ENCODE measurements around the gene MAK.

DNA sequence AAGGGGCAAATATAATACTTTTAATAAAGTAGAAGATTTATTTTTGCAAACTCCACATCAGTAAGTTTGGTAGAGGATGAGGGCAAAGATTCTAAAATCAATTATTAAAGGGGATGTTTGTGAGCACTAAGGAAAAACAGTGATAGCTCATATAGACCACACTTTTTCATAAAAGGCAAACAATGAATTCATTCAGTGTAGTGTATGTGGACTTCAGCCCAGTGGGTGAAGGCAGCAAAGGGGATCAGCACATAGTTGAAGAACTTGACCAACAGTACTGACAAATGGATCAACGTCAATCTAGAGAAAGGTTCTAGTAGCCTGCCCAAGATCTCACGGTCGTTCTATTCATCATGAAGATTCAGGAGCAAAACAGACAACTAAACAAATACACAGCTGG lies 45.3 kb downstream of the MAK start:
- TF ChIP-seq, protein P1, sequence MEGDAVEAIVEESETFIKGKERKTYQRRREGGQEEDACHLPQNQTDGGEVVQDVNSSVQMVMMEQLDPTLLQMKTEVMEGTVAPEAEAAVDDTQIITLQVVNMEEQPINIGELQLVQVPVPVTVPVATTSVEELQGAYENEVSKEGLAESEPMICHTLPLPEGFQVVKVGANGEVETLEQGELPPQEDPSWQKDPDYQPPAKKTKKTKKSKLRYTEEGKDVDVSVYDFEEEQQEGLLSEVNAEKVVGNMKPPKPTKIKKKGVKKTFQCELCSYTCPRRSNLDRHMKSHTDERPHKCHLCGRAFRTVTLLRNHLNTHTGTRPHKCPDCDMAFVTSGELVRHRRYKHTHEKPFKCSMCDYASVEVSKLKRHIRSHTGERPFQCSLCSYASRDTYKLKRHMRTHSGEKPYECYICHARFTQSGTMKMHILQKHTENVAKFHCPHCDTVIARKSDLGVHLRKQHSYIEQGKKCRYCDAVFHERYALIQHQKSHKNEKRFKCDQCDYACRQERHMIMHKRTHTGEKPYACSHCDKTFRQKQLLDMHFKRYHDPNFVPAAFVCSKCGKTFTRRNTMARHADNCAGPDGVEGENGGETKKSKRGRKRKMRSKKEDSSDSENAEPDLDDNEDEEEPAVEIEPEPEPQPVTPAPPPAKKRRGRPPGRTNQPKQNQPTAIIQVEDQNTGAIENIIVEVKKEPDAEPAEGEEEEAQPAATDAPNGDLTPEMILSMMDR (conservative IDR thresholded peaks at IDR 0.05; ENCODE audit: low read depth, low read length): no peak
- no peak for TF ChIP-seq EZH2 (IDR thresholded peaks at IDR 0.05; ENCODE audit: borderline replicate concordance, low read depth, low read length, poor library complexity, severe bottlenecking)

Measured in A673 (cell line).